GM12878 (cell line): Measurements from ENCODE around the gene SFTPB. TPM values are rescaled to one million over a fixed set of nuclear protein-coding genes. Genes with fewer than 3 reads are reported as not detected.
A peak's percentile ranks its signal among the peaks of the same experiment; 100 is the strongest.

Experiments used
- ASH2L ChIP-seq: fragments of 300-600, 200-600 bp; sonication (generic); IDR thresholded peaks from 2 replicates; pipeline ENCODE4 v1.6.1; 2017; ENCODE audit warnings: low read depth, mild to moderate bottlenecking, borderline replicate concordance
- CBFB ChIP-seq: IDR thresholded peaks from 2 replicates; pipeline ENCODE4 v1.6.1; 2016; ENCODE audit warnings: antibody characterized with exemption, low read depth
- FOXM1 ChIP-seq: IDR thresholded peaks from 2 replicates; pipeline ENCODE4 v1.6.1; 2012; ENCODE audit warnings: low read depth, mild to moderate bottlenecking, inconsistent platforms, low read length, moderate library complexity
- GATAD2B ChIP-seq: fragments of 450-650 bp; conservative IDR thresholded peaks from 2 replicates; pipeline ENCODE4 v1.6.1; 2017; ENCODE audit warnings: low read depth, mild to moderate bottlenecking, moderate library complexity
- HCFC1 ChIP-seq: fragments of 150-350 bp; IDR thresholded peaks from 2 replicates; pipeline ENCODE4 v1.6.1; 2014; ENCODE audit warnings: low read length
- JUND ChIP-seq: IDR thresholded peaks from 2 replicates; pipeline ENCODE4 v1.6.1; 2012; ENCODE audit warnings: low read depth, mild to moderate bottlenecking, low read length, improper control_type of control experiment, moderate library complexity
- KDM1A ChIP-seq: fragments of 200-600 bp; sonication (generic); IDR thresholded peaks from 2 replicates; pipeline ENCODE4 v1.6.1; 2016; ENCODE audit warnings: borderline replicate concordance
- MYC ChIP-seq: IDR thresholded peaks from 2 replicates; pipeline ENCODE4 v1.6.1; 2011; ENCODE audit warnings: mild to moderate bottlenecking, low read length, moderate library complexity, inconsistent platforms; ENCODE audit not compliant: insufficient read depth, insufficient replicate concordance, insufficient read length, severe bottlenecking
- NBN ChIP-seq: fragments of 450-650 bp; IDR thresholded peaks from 2 replicates; pipeline ENCODE4 v1.6.1; 2016
- RAD51 ChIP-seq: fragments of 450-650 bp; IDR thresholded peaks from 2 replicates; pipeline ENCODE4 v1.6.1; 2016; ENCODE audit warnings: moderate library complexity, mild to moderate bottlenecking, inconsistent platforms
- RBBP5 ChIP-seq: fragments of 200-600 bp; sonication (generic); conservative IDR thresholded peaks from 2 replicates; pipeline ENCODE4 v1.6.1; 2016
- SIN3A ChIP-seq: IDR thresholded peaks from 2 replicates; pipeline ENCODE4 v1.6.1; 2012; ENCODE audit warnings: low read depth, low read length, improper control_type of control experiment
- SMARCA5 ChIP-seq: fragments of 450-650 bp; IDR thresholded peaks from 2 replicates; pipeline ENCODE4 v1.6.1; 2017; ENCODE audit warnings: mild to moderate bottlenecking
- SUPT20H ChIP-seq: IDR thresholded peaks from 2 replicates; pipeline ENCODE4 v1.6.1; 2011; ENCODE audit warnings: low read depth, mild to moderate bottlenecking, low read length, moderate library complexity, borderline replicate concordance; ENCODE audit not compliant: control insufficient read depth
- ZNF217 ChIP-seq: fragments of 450-650 bp; IDR thresholded peaks from 2 replicates; pipeline ENCODE4 v1.6.1; 2017; ENCODE audit warnings: antibody characterized with exemption, mild to moderate bottlenecking
- polyA plus RNA-seq, 11 experiments: library from polyadenylated mRNA; depleted of rRNA in 4 of 11; unstranded in 6 of 11; stranded (reverse) in 5 of 11; fragments of >200 nt; fragmentation: Nextera tagmentation in 4 of 11; fragmentation: Illumina TruSeq in 1 of 11; extraction: Ambion mirVana in 4 of 11; extraction: Trizol in 1 of 11; gene quantifications; 1 replicate in 1 of 11; 2 replicates in 10 of 11; pipeline versions ENCODE4 v1.2.1 to v1.2.3, GENCODE V29; 2011 to 2016; ENCODE audit warnings: inconsistent platforms in 2 of 11, missing spikeins in 2 of 11, low read depth in 1 of 11
- total RNA-seq, 4 experiments: library from RNA; depleted of rRNA in 3 of 4; stranded (reverse); fragments of >200 nt in 3 of 4; fragmentation: Illumina TruSeq in 1 of 4; extraction: Trizol in 1 of 4; gene quantifications; 2 replicates each; pipeline versions ENCODE4 v1.2.1 to v1.2.3, GENCODE V29; 2013 to 2021
- TF ChIP-seq, protein P1 (sequence below): fragments of 450-650 bp; IDR thresholded peaks from 2 replicates; pipeline ENCODE4 v1.6.1; 2017; ENCODE audit warnings: mild to moderate bottlenecking, moderate library complexity
- TF ChIP-seq, protein P2 (sequence below): IDR thresholded peaks from 2 replicates; pipeline ENCODE4 v1.6.1; 2011; ENCODE audit warnings: borderline replicate concordance, low read depth, mild to moderate bottlenecking, moderate library complexity, low read length; ENCODE audit not compliant: insufficient read depth, poor library complexity, severe bottlenecking
- TF ChIP-seq, protein P3 (sequence below): fragments of 150-350 bp; IDR thresholded peaks from 2 replicates; pipeline ENCODE4 v1.6.1; 2016; ENCODE audit warnings: low read depth, low read length
- TF ChIP-seq, protein P4 (sequence below): fragments of 450-650 bp; IDR thresholded peaks from 2 replicates; pipeline ENCODE4 v1.6.1; 2017; ENCODE audit warnings: borderline replicate concordance

SFTPB gene
- total and polyA plus RNA-seq, 10 of the 15 experiments (the other 5 are each of a cell fraction or from before 2014, with no cell fraction given), result 0.02 to 5.3 TPM; not detected in 8

DNA sequence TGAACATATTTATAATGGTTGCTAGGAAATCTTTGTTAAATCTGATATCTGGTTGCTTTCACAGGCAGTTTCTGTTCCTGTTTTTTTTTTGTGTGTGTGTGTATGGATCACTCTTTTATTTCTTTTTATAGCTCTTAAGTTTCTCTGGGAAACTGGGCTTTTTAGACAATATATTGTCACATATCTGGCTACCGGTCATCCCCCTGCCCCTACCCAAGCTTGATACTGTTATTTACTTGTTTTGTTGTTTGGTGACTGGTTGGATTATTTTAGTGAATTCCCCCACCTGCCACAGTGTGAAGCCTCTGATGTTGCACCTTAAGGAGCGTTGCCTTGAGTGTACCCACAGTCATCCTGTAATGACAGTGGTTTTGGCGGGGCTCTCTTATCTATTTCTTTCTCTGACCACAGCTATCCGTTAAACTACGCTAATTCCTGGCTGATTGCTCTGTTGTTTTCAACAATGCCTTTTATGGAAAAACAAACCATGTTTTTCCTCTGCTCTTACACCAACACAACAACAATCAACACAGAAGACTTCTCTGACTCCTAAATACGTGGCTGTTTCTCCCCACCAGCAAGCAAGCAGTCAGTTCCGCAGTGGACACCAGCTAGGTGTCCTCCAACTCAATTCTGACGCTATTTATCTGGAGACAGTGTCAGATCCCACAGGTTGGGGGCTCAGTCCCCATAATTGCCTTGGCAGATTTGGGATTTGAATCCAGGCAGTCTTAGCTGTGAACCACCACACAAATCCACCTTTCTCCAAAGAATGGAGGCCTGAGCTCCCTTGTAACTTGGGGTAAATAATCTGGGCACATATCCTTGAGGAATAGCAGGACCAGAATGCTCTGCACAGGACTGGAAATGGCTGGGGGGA lies 37.0 kb upstream of the SFTPB start (continued):
- TF ChIP-seq, protein P1, sequence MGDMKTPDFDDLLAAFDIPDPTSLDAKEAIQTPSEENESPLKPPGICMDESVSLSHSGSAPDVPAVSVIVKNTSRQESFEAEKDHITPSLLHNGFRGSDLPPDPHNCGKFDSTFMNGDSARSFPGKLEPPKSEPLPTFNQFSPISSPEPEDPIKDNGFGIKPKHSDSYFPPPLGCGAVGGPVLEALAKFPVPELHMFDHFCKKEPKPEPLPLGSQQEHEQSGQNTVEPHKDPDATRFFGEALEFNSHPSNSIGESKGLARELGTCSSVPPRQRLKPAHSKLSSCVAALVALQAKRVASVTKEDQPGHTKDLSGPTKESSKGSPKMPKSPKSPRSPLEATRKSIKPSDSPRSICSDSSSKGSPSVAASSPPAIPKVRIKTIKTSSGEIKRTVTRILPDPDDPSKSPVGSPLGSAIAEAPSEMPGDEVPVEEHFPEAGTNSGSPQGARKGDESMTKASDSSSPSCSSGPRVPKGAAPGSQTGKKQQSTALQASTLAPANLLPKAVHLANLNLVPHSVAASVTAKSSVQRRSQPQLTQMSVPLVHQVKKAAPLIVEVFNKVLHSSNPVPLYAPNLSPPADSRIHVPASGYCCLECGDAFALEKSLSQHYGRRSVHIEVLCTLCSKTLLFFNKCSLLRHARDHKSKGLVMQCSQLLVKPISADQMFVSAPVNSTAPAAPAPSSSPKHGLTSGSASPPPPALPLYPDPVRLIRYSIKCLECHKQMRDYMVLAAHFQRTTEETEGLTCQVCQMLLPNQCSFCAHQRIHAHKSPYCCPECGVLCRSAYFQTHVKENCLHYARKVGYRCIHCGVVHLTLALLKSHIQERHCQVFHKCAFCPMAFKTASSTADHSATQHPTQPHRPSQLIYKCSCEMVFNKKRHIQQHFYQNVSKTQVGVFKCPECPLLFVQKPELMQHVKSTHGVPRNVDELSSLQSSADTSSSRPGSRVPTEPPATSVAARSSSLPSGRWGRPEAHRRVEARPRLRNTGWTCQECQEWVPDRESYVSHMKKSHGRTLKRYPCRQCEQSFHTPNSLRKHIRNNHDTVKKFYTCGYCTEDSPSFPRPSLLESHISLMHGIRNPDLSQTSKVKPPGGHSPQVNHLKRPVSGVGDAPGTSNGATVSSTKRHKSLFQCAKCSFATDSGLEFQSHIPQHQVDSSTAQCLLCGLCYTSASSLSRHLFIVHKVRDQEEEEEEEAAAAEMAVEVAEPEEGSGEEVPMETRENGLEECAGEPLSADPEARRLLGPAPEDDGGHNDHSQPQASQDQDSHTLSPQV, result no peak
- TF ChIP-seq SMARCA5 (peak; percentile 83), NBN (peak; percentile 77; the same call in 1 of the 2 replicates), FOXM1 (peak; percentile 49; the same call in 1 of the 2 replicates), KDM1A (no peak), JUND (0 out of 2 replicates have a peak, but pooled peaks have one; percentile 10), SUPT20H (no peak), HCFC1 (no peak), GATAD2B (no peak; the same call in 1 of the 2 replicates), ZNF217 (no peak), CBFB (no peak), MYC (no peak), RAD51 (no peak), RBBP5 (no peak), ASH2L (peak; percentile 52; the same call in 1 of the 2 replicates), SIN3A (no peak)
- TF ChIP-seq, protein P2, sequence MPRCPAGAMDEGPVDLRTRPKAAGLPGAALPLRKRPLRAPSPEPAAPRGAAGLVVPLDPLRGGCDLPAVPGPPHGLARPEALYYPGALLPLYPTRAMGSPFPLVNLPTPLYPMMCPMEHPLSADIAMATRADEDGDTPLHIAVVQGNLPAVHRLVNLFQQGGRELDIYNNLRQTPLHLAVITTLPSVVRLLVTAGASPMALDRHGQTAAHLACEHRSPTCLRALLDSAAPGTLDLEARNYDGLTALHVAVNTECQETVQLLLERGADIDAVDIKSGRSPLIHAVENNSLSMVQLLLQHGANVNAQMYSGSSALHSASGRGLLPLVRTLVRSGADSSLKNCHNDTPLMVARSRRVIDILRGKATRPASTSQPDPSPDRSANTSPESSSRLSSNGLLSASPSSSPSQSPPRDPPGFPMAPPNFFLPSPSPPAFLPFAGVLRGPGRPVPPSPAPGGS, result no peak
- TF ChIP-seq, protein P3, sequence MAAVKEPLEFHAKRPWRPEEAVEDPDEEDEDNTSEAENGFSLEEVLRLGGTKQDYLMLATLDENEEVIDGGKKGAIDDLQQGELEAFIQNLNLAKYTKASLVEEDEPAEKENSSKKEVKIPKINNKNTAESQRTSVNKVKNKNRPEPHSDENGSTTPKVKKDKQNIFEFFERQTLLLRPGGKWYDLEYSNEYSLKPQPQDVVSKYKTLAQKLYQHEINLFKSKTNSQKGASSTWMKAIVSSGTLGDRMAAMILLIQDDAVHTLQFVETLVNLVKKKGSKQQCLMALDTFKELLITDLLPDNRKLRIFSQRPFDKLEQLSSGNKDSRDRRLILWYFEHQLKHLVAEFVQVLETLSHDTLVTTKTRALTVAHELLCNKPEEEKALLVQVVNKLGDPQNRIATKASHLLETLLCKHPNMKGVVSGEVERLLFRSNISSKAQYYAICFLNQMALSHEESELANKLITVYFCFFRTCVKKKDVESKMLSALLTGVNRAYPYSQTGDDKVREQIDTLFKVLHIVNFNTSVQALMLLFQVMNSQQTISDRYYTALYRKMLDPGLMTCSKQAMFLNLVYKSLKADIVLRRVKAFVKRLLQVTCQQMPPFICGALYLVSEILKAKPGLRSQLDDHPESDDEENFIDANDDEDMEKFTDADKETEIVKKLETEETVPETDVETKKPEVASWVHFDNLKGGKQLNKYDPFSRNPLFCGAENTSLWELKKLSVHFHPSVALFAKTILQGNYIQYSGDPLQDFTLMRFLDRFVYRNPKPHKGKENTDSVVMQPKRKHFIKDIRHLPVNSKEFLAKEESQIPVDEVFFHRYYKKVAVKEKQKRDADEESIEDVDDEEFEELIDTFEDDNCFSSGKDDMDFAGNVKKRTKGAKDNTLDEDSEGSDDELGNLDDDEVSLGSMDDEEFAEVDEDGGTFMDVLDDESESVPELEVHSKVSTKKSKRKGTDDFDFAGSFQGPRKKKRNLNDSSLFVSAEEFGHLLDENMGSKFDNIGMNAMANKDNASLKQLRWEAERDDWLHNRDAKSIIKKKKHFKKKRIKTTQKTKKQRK, result no peak
- TF ChIP-seq, protein P4, sequence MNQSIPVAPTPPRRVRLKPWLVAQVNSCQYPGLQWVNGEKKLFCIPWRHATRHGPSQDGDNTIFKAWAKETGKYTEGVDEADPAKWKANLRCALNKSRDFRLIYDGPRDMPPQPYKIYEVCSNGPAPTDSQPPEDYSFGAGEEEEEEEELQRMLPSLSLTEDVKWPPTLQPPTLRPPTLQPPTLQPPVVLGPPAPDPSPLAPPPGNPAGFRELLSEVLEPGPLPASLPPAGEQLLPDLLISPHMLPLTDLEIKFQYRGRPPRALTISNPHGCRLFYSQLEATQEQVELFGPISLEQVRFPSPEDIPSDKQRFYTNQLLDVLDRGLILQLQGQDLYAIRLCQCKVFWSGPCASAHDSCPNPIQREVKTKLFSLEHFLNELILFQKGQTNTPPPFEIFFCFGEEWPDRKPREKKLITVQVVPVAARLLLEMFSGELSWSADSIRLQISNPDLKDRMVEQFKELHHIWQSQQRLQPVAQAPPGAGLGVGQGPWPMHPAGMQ, result peak; percentile 44; the same call in 1 of the 2 replicates
